D341Med (cell line): ENCODE data around the gene GRM7.
A peak's percentile ranks its signal among the peaks of the same experiment; 100 is the strongest.

Source experiments
- DNase-seq: peaks from one replicate; pipeline ENCODE4 v3.0.0; 2012; ENCODE audit warnings: low spot score

The GRM7 gene

DNA sequence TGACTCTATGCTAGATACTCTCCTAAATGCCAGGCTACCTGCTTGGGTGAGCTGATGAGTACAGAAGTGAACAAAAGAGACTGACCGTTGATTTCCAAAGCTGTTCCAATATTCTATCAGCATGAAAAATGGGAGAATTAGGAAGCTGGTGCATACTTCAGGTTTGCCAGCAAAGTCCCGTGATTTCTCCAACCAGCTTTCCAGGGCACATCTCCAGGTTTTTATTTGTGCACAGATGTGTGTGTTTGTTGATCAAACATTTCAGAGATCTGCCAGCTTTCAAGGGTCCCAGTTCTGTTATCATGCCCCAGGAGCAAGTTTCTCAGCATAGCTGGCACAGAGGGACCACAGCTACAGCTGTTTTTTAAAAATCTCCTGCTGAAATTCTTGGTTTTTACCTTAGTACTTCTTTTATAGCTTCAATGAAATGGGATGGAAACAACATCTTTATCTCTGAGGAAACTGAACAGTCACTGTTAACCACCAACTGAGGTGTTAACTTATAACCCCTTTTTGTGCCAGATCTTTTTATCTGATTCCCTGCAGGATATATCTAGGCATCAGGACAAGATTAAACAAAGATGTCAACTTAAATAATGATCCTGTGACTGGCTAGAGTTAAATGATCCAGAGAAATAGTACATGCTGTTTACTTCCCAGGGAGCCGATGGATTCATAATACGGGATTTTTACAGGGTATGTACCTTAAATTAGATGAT, 380.8 kb downstream of the GRM7 start:
- DNase-seq, result no peak

DNA sequence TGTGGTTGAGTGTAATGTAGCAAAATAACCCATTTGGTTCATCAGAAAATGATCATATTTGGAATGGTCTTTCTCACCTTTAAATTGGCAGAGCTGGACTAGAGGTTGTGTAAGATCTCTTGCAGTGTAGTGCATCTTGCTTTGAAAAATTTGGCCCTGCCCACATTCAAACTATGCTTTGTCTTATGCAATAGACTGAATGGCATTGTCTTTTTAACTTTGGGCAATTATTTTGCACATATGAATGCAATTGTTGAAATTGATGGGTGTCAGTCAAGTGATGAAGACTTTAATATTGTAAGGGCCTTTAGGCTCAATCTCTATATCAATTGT, 381.4 kb downstream of the GRM7 start:
- no peak for DNase-seq

- DNase-seq, result no peak
Observed at GRCh38 chr3:7249493-7250076, 388.7 kb downstream of the GRM7 start.

- no peak for DNase-seq
Observed at GRCh38 chr3:7254251-7254650, 393.3 kb downstream of the GRM7 start.

GRCh38 chr3:7260975-7261374, 400.1 kb downstream of the GRM7 start:
- DNase-seq, result no peak

- DNase-seq, result no peak
Observed at GRCh38 chr3:7263347-7264195, 402.7 kb downstream of the GRM7 start.

DNA sequence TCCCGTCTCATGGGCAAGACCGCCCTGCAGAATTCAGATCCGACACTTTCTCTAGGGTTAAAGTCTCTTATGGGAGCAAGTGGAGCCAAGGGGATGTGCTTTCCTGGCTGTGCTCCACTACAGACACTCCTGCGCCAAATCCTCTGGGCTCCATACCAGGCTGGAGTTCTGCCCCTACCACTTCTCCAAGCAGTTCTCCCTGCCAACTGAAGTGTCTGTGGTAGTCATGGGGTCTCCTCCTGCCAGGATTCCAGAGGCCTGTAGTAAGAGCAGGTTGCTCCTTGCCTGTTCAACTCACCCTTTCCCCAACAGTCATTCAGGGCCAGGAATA, 403.2 kb downstream of the GRM7 start:
- no peak for DNase-seq

DNA sequence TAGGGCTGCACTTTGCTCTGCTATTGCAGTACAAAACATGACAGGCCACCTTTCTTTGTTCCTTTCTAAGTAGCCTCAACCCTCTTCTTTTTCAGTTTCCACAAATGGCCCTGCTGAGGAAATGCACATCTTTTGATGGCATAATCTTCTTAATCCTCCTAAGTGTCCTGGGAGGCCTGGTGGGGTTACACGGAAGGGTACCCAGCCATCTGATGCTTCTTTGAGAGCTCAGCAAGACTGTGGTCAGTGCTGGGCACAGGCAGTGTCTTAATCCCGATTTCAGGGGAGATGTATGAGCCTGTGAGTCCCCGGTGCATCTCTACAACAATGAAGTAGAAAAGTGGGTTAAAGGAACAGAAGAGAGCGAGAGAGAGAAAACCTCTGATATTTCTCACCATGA, 404.8 kb downstream of the GRM7 start:
- no peak for DNase-seq

DNA sequence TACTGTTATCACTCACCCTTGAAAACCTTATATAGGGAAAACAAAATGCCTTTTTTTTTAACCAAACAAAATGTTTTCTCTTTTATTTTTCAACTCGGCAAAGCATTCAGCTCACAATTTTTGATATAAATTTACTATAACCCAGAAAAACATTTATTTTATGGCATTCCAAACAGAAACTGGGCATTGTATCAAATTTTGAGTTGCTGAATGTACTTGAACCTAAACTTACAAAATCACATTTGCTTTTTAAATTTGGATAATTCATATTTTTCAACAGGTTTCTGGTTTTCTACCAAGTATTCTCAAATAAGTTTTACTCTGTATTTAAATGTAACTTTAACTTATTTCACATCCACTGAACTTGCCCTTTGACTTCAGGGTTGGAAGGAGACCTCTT, 405.6 kb downstream of the GRM7 start:
- no peak for DNase-seq

GRCh38 chr3:7270731-7271130, 409.8 kb downstream of the GRM7 start:
- DNase-seq, result no peak

- DNase-seq, result no peak
Observed at GRCh38 chr3:7271631-7272030, 410.7 kb downstream of the GRM7 start.

GRCh38 chr3:7272203-7272602, 411.3 kb downstream of the GRM7 start:
- no peak for DNase-seq

DNA sequence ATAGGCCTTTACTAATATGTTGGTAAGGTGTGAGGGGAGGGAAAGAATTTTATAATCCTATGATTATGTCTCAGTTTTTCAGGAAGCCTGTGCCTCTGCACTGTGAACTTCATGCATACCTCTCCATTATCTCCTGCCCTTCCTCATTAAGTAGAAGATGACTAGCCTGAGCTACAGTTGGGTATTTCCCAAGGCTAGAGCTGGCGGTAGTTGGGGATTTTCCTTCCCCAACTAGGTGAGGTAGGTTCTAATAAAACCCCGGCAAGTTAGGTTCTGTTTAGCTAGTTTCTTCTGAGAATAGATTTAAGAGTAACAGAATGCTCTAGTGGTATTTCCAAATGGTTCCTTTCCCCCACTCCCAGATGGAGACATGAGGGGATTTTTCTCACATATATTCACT, 414.5 kb downstream of the GRM7 start:
- no peak for DNase-seq

DNA sequence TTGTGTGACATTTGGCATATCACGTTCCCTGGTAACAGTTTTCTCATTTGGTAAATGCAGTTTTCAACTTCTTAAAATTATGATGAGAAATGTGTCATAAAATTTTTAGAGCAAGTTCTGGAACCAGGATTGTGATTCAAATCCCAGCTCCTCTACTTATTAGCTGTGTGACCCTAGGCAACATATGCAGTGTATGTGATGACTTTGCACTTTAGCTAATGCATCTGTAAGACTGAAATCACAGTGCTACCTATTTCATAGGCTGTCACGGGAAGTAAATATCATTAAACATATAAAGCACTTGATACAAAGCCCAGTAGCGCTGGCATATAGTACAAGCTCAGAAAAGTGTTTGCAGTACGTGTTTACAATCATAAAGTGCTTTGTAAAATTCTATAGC, 419.4 kb downstream of the GRM7 start:
- DNase-seq, result no peak

- no peak for DNase-seq
Observed at GRCh38 chr3:7282988-7283387, 422.1 kb downstream of the GRM7 start.

DNA sequence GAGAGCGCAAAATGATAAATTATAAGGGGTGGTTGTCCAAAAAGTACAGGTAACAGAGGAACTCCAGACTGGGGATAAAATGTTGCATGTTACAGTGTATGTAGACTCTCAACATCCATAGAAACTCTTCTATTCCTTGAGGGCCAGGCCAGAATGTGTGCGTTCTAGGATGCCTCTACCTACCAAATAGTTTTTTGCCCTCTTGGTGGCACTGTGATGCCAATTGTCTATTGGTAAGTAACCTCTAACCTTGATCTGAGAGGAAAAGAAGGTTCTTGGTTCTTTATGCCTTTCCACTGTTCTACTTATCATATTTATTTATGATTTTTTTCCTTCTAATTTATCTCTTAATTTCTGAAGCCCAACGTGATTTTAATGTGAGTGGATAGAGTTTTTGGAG, 424.6 kb downstream of the GRM7 start:
- peak; percentile 48 for DNase-seq

GRCh38 chr3:7288133-7288532, 427.2 kb downstream of the GRM7 start:
- no peak for DNase-seq

DNA sequence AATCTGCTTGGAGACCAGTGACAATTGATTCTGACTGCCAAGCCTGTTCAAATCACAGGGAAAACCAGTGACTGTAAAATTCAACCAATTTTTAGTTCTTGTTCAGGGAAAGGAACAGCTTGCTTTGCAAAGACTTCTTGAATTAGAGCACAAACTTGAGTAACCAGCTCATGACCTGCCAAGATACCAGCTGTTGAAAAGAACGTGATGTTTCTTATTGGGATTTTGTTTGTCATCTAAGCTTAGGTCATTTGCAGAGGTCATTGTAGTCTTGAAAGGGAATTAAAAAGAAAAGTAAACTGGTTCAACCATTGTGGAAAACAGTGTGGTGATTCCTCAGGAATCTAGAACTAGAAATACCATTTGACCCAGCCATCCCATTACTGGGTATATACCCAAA, 428.2 kb downstream of the GRM7 start:
- no peak for DNase-seq

DNA sequence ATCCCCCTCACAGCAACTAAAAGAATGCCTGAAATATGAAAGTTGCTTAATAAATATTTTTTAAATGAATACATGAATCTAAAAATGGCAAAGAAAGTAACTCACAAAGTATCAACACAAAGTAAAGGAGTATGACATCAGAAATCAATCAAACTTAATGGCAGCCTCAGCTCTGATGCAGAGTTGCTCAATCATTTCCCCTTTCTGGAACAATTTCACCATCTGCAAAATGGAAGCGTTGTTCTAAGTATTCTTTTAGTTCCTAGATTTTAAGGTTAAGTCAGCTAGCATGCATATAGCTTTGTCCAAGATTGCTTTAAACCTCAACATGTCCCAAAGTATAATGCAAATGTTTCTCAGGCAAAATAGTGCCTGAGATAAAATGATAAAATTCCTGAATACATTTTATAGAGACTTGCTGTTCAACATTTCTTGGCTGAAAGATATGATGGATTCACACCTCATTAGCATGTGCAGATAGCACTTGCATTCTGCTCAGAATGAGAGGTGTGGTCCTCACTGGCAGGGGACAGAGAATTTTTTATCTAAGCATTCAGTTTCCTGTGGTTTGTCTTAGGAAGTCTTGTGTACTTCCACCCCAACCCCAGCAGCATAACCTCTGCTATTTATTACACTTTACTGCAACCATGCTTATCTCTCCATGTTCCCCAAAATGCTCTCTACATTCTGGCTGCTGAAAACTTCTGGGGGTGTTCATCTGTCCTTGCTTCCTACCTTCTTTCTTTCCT, 429.3 kb downstream of the GRM7 start:
- DNase-seq, result no peak

DNA sequence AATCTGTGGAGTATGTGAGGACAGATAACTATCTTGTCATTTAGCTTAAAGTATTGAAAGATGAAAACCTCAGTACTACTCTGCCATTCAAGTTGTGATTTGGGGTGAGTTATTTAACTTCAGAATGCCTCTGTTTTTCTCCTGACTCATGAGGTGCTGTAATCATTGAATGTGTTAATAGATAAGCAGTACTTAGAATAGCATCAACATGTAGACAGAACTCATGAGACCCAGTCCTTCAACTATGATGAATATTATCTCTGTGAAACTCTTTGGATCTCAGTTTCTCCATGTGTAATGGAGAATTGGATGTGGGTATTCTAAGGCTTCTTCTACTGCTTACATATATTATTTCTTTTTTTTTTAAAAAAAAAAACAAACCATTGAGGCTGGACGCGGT, 431.4 kb downstream of the GRM7 start:
- DNase-seq, result no peak

- DNase-seq, result no peak
Observed at GRCh38 chr3:7293286-7293685, 432.4 kb downstream of the GRM7 start.

DNA sequence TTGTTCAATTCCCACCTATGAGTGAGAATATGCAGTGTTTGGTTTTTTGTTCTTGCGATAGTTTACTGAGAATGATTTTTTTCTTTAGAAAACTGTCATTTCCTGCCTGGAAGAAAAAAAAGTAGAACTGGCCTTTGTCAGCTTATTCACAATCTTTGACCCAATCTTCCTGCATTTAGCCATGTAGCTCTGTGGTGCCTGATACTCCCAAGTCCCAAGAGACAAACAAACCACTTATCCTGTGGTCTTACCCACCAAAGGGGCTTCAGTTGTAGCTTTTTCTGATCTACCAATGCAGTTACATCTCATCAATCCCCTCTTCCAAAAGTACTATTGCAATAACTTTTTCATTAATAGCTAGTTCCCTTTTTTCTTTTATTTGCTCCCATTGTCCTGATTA, 444.6 kb downstream of the GRM7 start:
- no peak for DNase-seq

- DNase-seq, result no peak
Observed at GRCh38 chr3:7306901-7307300, 446.0 kb downstream of the GRM7 start.
